GM12878 (cell line): ENCODE results near the gene ARHGAP26. TPM values are rescaled to one million over a fixed set of nuclear protein-coding genes. Genes with fewer than 3 reads are reported as not detected.
"Not testable (repeated sequence)": the region's sequence is repeated elsewhere in the genome, so short reads cannot be mapped to it uniquely, and the experiment has no call there.

Source experiments
- ATAC-seq: fragments of 200-7000 bp; cut with Tn5 transposase; 3 replicates; pipeline ENCODE4 v1.9.1; 2020; ENCODE audit warnings: mild to moderate bottlenecking, moderate library complexity
- BruUV-seq: library from RNA; stranded (reverse); fragments of 400-500 nt; replicated peaks from 2 replicates; lab custom pipeline; 2021; lab: Mats Ljungman, UMichigan
- CTCF ChIA-PET: fragments of 300-600 bp; sonication (Branson Sonifier 250); formaldehyde crosslinking; extraction: SDS; loops from one replicate; lab custom pipeline; 2021; ENCODE audit warnings: inconsistent platforms; lab: Yijun Ruan, JAX
- POLR2A ChIA-PET: fragments of 350-600 bp; formaldehyde crosslinking; extraction: SDS; loops from one replicate; lab custom pipeline; 2021; ENCODE audit warnings: inconsistent platforms; lab: Charles Lee
- RAD21 ChIA-PET: fragments of 300-600 bp; sonication (Branson Sonifier 250); formaldehyde crosslinking; loops from one replicate; lab custom pipeline; 2023; ENCODE audit warnings: antibody characterized with exemption; ENCODE audit not compliant: unreplicated experiment; lab: Charles Lee
- SMC1A ChIA-PET: fragments of 300-600 bp; sonication (Branson Sonifier 250); formaldehyde crosslinking; loops from one replicate; lab custom pipeline; 2023; ENCODE audit not compliant: unreplicated experiment, uncharacterized antibody; lab: Charles Lee
- DNase-seq: peaks from one replicate; pipeline ENCODE4 v3.0.0-alpha.2; 2011; ENCODE audit warnings: low read depth, low spot score
- FAIRE-seq: peaks from 3 replicates; lab custom pipeline; 2011; peaks lifted over from hg19 to GRCh38; lab: Jason Lieb, UNC
- H2AFZ ChIP-seq: 2 replicates; pipeline ENCODE4 v1.6.0; 2011; ENCODE audit warnings: low read depth, low read length, control low read depth; ENCODE audit not compliant: control insufficient read depth
- H3K27ac ChIP-seq: 2 replicates; pipeline ENCODE4 v1.5.1; 2011; ENCODE audit warnings: control low read depth; ENCODE audit not compliant: control insufficient read depth, insufficient read depth
- H3K27me3 ChIP-seq, 2 experiments: replicated peaks in 1 of 2; 2 replicates each; pipeline versions ENCODE4 v1.6.0 to v1.6.1; 2011; ENCODE audit warnings: low read length in 1 of 2; ENCODE audit not compliant: control insufficient read depth in 2 of 2, insufficient read depth in 2 of 2
- H3K36me3 ChIP-seq, 2 experiments: 2 replicates each; pipeline ENCODE4 v1.5.1; 2011; ENCODE audit warnings: low read length in 1 of 2; ENCODE audit not compliant: control insufficient read depth in 2 of 2, insufficient read depth in 2 of 2
- H3K4me1 ChIP-seq: 2 replicates; pipeline ENCODE4 v1.6.1; 2011; ENCODE audit warnings: mild to moderate bottlenecking, low read length, moderate library complexity, mixed read lengths; ENCODE audit not compliant: control insufficient read depth, insufficient read depth
- H3K4me2 ChIP-seq: 2 replicates; pipeline ENCODE4 v1.6.0; 2011; ENCODE audit warnings: control low read depth; ENCODE audit not compliant: control insufficient read depth, insufficient read depth
- H3K4me3 ChIP-seq: fragments of 200-600 bp; sonication (generic); 2 replicates; pipeline ENCODE4 v1.5.1; 2016
- H3K79me2 ChIP-seq: 2 replicates; pipeline ENCODE4 v1.6.0; 2011; ENCODE audit warnings: low read length; ENCODE audit not compliant: control insufficient read depth, insufficient read depth
- H3K9ac ChIP-seq: 2 replicates; pipeline ENCODE4 v1.8.0; 2011; ENCODE audit warnings: low read length, control low read depth, mixed read lengths; ENCODE audit not compliant: control insufficient read depth, insufficient read depth
- H3K9me3 ChIP-seq: replicated peaks from 3 replicates; pipeline ENCODE4 v1.5.1; 2011; ENCODE audit warnings: mild to moderate bottlenecking, low read length; ENCODE audit not compliant: control insufficient read depth, insufficient read depth
- H4K20me1 ChIP-seq: 2 replicates; pipeline ENCODE4 v1.6.0; 2011; ENCODE audit not compliant: control insufficient read depth, insufficient read depth
- MYB ChIP-seq: fragments of 150-350 bp; IDR thresholded peaks from 2 replicates; pipeline ENCODE4 v1.6.1; 2014; ENCODE audit warnings: mild to moderate bottlenecking, low read depth, low read length, borderline replicate concordance
- RUNX3 ChIP-seq: IDR thresholded peaks from 2 replicates; pipeline ENCODE4 v1.6.1; 2012; ENCODE audit warnings: low read length, inconsistent platforms
- SPI1 ChIP-seq: IDR thresholded peaks from 2 replicates; pipeline ENCODE4 v1.6.1; 2011; ENCODE audit warnings: low read depth, mild to moderate bottlenecking, low read length, moderate library complexity, borderline replicate concordance; ENCODE audit not compliant: insufficient read depth
- ZNF217 ChIP-seq: fragments of 450-650 bp; IDR thresholded peaks from 2 replicates; pipeline ENCODE4 v1.6.1; 2017; ENCODE audit warnings: antibody characterized with exemption, mild to moderate bottlenecking
- WGBS: methylation state at CpG from one replicate; pipeline ENCODE4 v1.1.6; 2016; ENCODE audit warnings: low lambda C conversion rate; ENCODE audit not compliant: insufficient replicate concordance, insufficient coverage; ENCODE audit errors: missing lambda C conversion rate; 5-methylcytosine and 5-hydroxymethylcytosine counted together
- in situ Hi-C: fragments of 300-500 bp; cut with MboI; formaldehyde crosslinking; loops from 9 replicates; pipeline ENCODE4 v1.14.3; 2018; ENCODE audit warnings: mixed read lengths
- intact Hi-C: fragments of 100-400 bp; cut with micrococcal nuclease; formaldehyde crosslinking; loops from one replicate; pipeline ENCODE4 v1.14.2; 2022; ENCODE audit not compliant: unreplicated experiment
- polyA plus RNA-seq, 11 experiments: library from polyadenylated mRNA; depleted of rRNA in 4 of 11; unstranded in 6 of 11; stranded (reverse) in 5 of 11; fragments of >200 nt; fragmentation: Nextera tagmentation in 4 of 11; fragmentation: Illumina TruSeq in 1 of 11; extraction: Ambion mirVana in 4 of 11; extraction: Trizol in 1 of 11; gene quantifications; 1 replicate in 1 of 11; 2 replicates in 10 of 11; pipeline versions ENCODE4 v1.2.1 to v1.2.3, GENCODE V29; 2011 to 2016; ENCODE audit warnings: inconsistent platforms in 2 of 11, missing spikeins in 2 of 11, low read depth in 1 of 11
- total RNA-seq, 4 experiments: library from RNA; depleted of rRNA in 3 of 4; stranded (reverse); fragments of >200 nt in 3 of 4; fragmentation: Illumina TruSeq in 1 of 4; extraction: Trizol in 1 of 4; gene quantifications; 2 replicates each; pipeline versions ENCODE4 v1.2.1 to v1.2.3, GENCODE V29; 2013 to 2021

The ARHGAP26 gene
- total and polyA plus RNA-seq, 10 of the 15 experiments (the other 5 are each of a cell fraction or from before 2014, with no cell fraction given) = 9.4 to 41.5 (median 19.3) TPM

GRCh38 chr5:142995621-142996020, 225.4 kb downstream of the ARHGAP26 start:
- H3K9me3 ChIP-seq, H3K79me2 ChIP-seq, H3K4me3 ChIP-seq, H3K36me3 ChIP-seq, BruUV-seq, intact Hi-C loops, H3K4me1 ChIP-seq, H4K20me1 ChIP-seq, in situ Hi-C loops, H3K4me2 ChIP-seq, POLR2A ChIA-PET, H3K9ac ChIP-seq, DNase-seq: not testable (repeated sequence)
- ChIA-PET CTCF (interaction anchor here (1.2 to 9.6 kb wide), 3 partner anchors 13 to 106 kb away, joined by 3 to 92 read pairs (median 5); no protein-coding TSS in a partner anchor), SMC1A (interaction anchor here (0.7 to 11.6 kb wide), 10 partner anchors 11 to 1192 kb away, joined by 3 to 149 read pairs (median 5); no protein-coding TSS in a partner anchor)
- 0 out of 2 replicates have a peak, but pooled peaks have one; percentile 57 for TF ChIP-seq ZNF217
- TF ChIP-seq, all 136 proteins: peak for 1; not testable (repeated sequence) for 135
- not testable (repeated sequence) for H2AFZ ChIP-seq, ATAC-seq, FAIRE-seq, H3K27ac ChIP-seq, H3K27me3 ChIP-seq
- RAD21 ChIA-PET = interaction anchor here (1.6 to 11.9 kb wide), 3 partner anchors 20 to 73 kb away, joined by 3 to 129 read pairs (median 25); no protein-coding TSS in a partner anchor

- ChIA-PET RAD21 (interaction anchor here (1.1 to 11.9 kb wide), 19 partner anchors 9 to 830 kb away, joined by 3 to 129 read pairs (median 7); partner anchors contain the start of gene NR3C1), SMC1A (interaction anchor here (1.0 to 11.6 kb wide), 18 partner anchors 12 to 1193 kb away, joined by 3 to 149 read pairs (median 6); no protein-coding TSS in a partner anchor), CTCF (interaction anchor here (0.7 to 9.6 kb wide), 15 partner anchors 10 to 970 kb away, joined by 3 to 92 read pairs (median 4); no protein-coding TSS in a partner anchor), POLR2A (interaction anchor here (0.7 to 1.5 kb wide), 4 partner anchors 22 to 284 kb away, joined by 3 to 7 read pairs (median 4); no protein-coding TSS in a partner anchor)
- Histone ChIP-seq H3K4me1 (peaks cover 23% of the 10 kb centered on the region), H3K9me3 (no peaks in the 10 kb centered on the region; the same call in 2 of the 3 replicates), H3K4me2 (no peak overlapping the region), H4K20me1 (no peaks in the 10 kb centered on the region), H3K4me3 (no peak overlapping the region), H2AFZ (no peak overlapping the region; the same call in 1 of the 2 replicates), H3K27ac (no peak overlapping the region), H3K27me3 (no peaks in the 10 kb centered on the region), H3K9ac (no peak overlapping the region), H3K79me2 (no peaks in the 10 kb centered on the region), H3K36me3 (no peaks in the 10 kb centered on the region)
- BruUV-seq = no TSS peak
- no peak for ATAC-seq
- intact Hi-C loops = no loop called here
- FAIRE-seq = no peak
- DNase-seq = no peak
- WGBS = 0% methylated on average over 1 of the region's 1 CpG
- in situ Hi-C loops = no loop called here
- TF ChIP-seq RUNX3 = peak; percentile 38
- no peak for TF ChIP-seq MYB
- TF ChIP-seq SPI1 = no peak
Measured at GRCh38 chr5:142997591-142997990, 227.4 kb downstream of the ARHGAP26 start.
